Thyroid gland (tissue), 4 donors: Measurements from ENCODE around the gene PCDHGB6.

Source experiments
- POLR2A ChIP-seq, 2 donors: fragments of 450-650 bp; IDR thresholded peaks; one replicate each; pipeline ENCODE4 v1.6.1; 2017; ENCODE audit warnings: antibody characterized with exemption in 2 of 2, mild to moderate bottlenecking in 2 of 2, moderate library complexity in 1 of 2
- TF ChIP-seq, protein P1 (sequence below), 6 experiments: fragments of 200-600 bp in 3 of 6; fragments of 450-650 bp in 3 of 6; sonication (generic) in 3 of 6; IDR thresholded peaks; one replicate each; pipeline ENCODE4 v1.5.1; 2016 to 2019; ENCODE audit warnings: antibody characterized with exemption in 6 of 6, mild to moderate bottlenecking in 2 of 6, inconsistent platforms in 1 of 6, moderate library complexity in 1 of 6

GRCh38 chr5:141402553-141403243 lies 5.1 kb upstream of the PCDHGB6 start, which contains the start of gene PCDHGA9:
- TF ChIP-seq, protein P1, sequence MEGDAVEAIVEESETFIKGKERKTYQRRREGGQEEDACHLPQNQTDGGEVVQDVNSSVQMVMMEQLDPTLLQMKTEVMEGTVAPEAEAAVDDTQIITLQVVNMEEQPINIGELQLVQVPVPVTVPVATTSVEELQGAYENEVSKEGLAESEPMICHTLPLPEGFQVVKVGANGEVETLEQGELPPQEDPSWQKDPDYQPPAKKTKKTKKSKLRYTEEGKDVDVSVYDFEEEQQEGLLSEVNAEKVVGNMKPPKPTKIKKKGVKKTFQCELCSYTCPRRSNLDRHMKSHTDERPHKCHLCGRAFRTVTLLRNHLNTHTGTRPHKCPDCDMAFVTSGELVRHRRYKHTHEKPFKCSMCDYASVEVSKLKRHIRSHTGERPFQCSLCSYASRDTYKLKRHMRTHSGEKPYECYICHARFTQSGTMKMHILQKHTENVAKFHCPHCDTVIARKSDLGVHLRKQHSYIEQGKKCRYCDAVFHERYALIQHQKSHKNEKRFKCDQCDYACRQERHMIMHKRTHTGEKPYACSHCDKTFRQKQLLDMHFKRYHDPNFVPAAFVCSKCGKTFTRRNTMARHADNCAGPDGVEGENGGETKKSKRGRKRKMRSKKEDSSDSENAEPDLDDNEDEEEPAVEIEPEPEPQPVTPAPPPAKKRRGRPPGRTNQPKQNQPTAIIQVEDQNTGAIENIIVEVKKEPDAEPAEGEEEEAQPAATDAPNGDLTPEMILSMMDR (IDR thresholded peaks at IDR 0.05), result peak in 3 of 6 experiments; percentile 20 to 45 (median 35)
- no peak for TF ChIP-seq POLR2A (IDR thresholded peaks at IDR 0.05)
